Measurements from ENCODE around the gene IFI27L1. TPM values are rescaled to one million over a fixed set of nuclear protein-coding genes. Genes with fewer than 3 reads are reported as not detected.

The IFI27L1 gene
- total and polyA plus RNA-seq, 2 of the 13 experiments (the other 11 are each of a cell fraction or from before 2014, with no cell fraction given) = 11.9 to 19.0 TPM

DNA sequence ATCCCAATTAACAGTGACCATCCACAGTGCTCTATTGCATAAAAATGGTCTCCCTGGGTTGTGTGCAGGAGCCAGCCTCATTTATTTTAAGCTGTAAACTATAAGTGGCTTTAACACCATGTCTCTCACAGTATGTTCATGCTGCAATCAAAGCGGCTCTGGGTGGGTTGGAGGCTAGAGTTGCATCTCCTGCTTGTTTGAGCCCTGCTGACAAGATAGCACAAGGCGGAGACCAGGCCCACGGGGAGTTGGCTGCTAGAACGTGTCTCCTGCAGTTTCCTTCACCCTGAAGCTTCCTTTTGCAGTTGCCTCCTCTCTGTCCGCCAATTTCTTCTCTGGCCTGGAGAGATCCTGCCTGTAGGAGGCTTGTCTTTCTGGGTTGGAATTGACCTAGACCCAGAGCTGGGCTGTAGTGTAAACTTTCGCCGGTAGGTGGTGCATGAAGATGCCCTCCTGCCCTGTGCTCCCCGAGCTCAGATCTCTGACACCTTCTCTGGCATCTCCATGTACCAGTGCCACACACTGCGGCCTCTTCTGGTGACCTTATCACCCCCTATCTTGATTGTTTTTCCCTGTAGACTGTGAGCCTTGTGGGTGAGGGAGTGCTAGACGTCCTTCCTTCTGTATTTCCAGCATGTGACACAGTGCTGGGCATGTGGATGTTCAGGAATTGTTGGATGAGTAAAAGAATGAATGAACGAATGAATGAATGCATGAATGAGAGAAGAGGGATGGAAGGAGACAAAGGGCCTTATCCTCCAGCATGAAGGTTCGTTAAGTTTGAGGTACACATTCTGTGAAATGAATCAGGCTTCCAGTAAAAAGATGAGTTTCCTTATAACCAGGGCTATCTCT is 44.6 kb upstream of the IFI27L1 start (continued):
- TF ChIP-seq ZBTB37 (CRISPR knock-in tag; IDR thresholded peaks at IDR 0.05) (no peak), SMYD3 (CRISPR knock-in tag; IDR thresholded peaks at IDR 0.05) (no peak), STAG1 (CRISPR knock-in tag; IDR thresholded peaks at IDR 0.05) (peak; percentile 77), DPF2 (CRISPR knock-in tag; IDR thresholded peaks at IDR 0.05; ENCODE audit: borderline replicate concordance, low read depth) (no peak), ZNF572 (CRISPR knock-in tag; IDR thresholded peaks at IDR 0.05) (0 out of 2 replicates have a peak, but pooled peaks have one; percentile 35), MYPOP (CRISPR knock-in tag; IDR thresholded peaks at IDR 0.05) (0 out of 2 replicates have a peak, but pooled peaks have one; percentile 19), ZNF761 (CRISPR knock-in tag; conservative IDR thresholded peaks at IDR 0.05) (no peak), PTBP1 (IDR thresholded peaks at IDR 0.05; ENCODE audit: low read depth, low read length, poor library complexity, severe bottlenecking) (no peak), TGIF2 (CRISPR knock-in tag; IDR thresholded peaks at IDR 0.05) (no peak), ELF3 (CRISPR knock-in tag; IDR thresholded peaks at IDR 0.05) (0 out of 2 replicates have a peak, but pooled peaks have one; percentile 24)
- TF ChIP-seq, protein P1, sequence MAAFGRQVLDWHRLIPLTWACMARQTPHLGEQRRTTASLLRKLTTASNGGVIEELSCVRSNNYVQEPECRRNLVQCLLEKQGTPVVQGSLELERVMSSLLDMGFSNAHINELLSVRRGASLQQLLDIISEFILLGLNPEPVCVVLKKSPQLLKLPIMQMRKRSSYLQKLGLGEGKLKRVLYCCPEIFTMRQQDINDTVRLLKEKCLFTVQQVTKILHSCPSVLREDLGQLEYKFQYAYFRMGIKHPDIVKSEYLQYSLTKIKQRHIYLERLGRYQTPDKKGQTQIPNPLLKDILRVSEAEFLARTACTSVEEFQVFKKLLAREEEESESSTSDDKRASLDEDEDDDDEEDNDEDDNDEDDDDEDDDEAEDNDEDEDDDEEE (CRISPR knock-in tag; IDR thresholded peaks at IDR 0.05) = no peak
- TF ChIP-seq, protein P2, sequence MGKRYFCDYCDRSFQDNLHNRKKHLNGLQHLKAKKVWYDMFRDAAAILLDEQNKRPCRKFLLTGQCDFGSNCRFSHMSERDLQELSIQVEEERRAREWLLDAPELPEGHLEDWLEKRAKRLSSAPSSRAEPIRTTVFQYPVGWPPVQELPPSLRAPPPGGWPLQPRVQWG (CRISPR knock-in tag; IDR thresholded peaks at IDR 0.05; ENCODE audit: borderline replicate concordance, low read depth) = no peak
- TF ChIP-seq, protein P3, sequence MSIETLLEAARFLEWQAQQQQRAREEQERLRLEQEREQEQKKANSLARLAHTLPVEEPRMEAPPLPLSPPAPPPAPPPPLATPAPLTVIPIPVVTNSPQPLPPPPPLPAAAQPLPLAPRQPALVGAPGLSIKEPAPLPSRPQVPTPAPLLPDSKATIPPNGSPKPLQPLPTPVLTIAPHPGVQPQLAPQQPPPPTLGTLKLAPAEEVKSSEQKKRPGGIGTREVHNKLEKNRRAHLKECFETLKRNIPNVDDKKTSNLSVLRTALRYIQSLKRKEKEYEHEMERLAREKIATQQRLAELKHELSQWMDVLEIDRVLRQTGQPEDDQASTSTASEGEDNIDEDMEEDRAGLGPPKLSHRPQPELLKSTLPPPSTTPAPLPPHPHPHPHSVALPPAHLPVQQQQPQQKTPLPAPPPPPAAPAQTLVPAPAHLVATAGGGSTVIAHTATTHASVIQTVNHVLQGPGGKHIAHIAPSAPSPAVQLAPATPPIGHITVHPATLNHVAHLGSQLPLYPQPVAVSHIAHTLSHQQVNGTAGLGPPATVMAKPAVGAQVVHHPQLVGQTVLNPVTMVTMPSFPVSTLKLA (IDR thresholded peaks at IDR 0.05) = 0 out of 2 replicates have a peak, but pooled peaks have one; percentile 6
- TF ChIP-seq, protein P4, sequence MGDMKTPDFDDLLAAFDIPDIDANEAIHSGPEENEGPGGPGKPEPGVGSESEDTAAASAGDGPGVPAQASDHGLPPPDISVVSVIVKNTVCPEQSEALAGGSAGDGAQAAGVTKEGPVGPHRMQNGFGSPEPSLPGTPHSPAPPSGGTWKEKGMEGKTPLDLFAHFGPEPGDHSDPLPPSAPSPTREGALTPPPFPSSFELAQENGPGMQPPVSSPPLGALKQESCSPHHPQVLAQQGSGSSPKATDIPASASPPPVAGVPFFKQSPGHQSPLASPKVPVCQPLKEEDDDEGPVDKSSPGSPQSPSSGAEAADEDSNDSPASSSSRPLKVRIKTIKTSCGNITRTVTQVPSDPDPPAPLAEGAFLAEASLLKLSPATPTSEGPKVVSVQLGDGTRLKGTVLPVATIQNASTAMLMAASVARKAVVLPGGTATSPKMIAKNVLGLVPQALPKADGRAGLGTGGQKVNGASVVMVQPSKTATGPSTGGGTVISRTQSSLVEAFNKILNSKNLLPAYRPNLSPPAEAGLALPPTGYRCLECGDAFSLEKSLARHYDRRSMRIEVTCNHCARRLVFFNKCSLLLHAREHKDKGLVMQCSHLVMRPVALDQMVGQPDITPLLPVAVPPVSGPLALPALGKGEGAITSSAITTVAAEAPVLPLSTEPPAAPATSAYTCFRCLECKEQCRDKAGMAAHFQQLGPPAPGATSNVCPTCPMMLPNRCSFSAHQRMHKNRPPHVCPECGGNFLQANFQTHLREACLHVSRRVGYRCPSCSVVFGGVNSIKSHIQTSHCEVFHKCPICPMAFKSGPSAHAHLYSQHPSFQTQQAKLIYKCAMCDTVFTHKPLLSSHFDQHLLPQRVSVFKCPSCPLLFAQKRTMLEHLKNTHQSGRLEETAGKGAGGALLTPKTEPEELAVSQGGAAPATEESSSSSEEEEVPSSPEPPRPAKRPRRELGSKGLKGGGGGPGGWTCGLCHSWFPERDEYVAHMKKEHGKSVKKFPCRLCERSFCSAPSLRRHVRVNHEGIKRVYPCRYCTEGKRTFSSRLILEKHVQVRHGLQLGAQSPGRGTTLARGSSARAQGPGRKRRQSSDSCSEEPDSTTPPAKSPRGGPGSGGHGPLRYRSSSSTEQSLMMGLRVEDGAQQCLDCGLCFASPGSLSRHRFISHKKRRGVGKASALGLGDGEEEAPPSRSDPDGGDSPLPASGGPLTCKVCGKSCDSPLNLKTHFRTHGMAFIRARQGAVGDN (CRISPR knock-in tag; IDR thresholded peaks at IDR 0.05) = peak; percentile 24; the same call in 1 of the 2 replicates
- TF ChIP-seq, protein P5, sequence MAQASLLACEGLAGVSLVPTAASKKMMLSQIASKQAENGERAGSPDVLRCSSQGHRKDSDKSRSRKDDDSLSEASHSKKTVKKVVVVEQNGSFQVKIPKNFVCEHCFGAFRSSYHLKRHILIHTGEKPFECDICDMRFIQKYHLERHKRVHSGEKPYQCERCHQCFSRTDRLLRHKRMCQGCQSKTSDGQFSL (CRISPR knock-in tag; IDR thresholded peaks at IDR 0.05) = no peak
